Hematopoietic multipotent progenitor cell (in vitro differentiated cells): ENCODE results near the gene EML1. TPM values are rescaled to one million over a fixed set of nuclear protein-coding genes. Genes with fewer than 3 reads are reported as not detected.

Source experiments
- DNase-seq, 3 donors: peaks; one replicate each; pipeline ENCODE4 v3.0.0-alpha.2; 2011 to 2015; ENCODE audit warnings: low read depth in 2 of 3, low spot score in 2 of 3
- total RNA-seq: library from RNA; depleted of rRNA; stranded (reverse); fragments of >200 nt; gene quantifications from one replicate; pipeline ENCODE4 v1.2.3, GENCODE V29; 2012

EML1 gene
- total RNA-seq, 1 donor, result under 0.01 TPM

GRCh38 chr14:99821519-99822508 is 28.6 kb downstream of the EML1 start:
- peak in 2 of 3 donors; percentile 25 to 56 for DNase-seq

GRCh38 chr14:99822800-99823455 is 29.7 kb downstream of the EML1 start:
- no peak for DNase-seq

GRCh38 chr14:99824776-99825175 is 31.6 kb downstream of the EML1 start:
- DNase-seq, result no peak

GRCh38 chr14:99829450-99829849 is 36.2 kb downstream of the EML1 start:
- DNase-seq, result no peak

GRCh38 chr14:99831303-99831702 is 38.1 kb downstream of the EML1 start:
- no peak for DNase-seq

GRCh38 chr14:99831903-99832685 is 38.9 kb downstream of the EML1 start:
- DNase-seq, result no peak

GRCh38 chr14:99837822-99838221 is 44.6 kb downstream of the EML1 start:
- DNase-seq, result no peak

GRCh38 chr14:99838639-99839134 is 45.5 kb downstream of the EML1 start:
- no peak for DNase-seq

- no peak for DNase-seq
Observed at GRCh38 chr14:99839696-99840095, 46.5 kb downstream of the EML1 start.

- no peak for DNase-seq
Observed at GRCh38 chr14:99840265-99840664, 47.1 kb downstream of the EML1 start.

- DNase-seq, result no peak
Observed at GRCh38 chr14:99840774-99841305, 47.6 kb downstream of the EML1 start.

- DNase-seq, result no peak
Observed at GRCh38 chr14:99841436-99842071, 48.3 kb downstream of the EML1 start.

- DNase-seq, result no peak
Observed at GRCh38 chr14:99842141-99842540, 48.9 kb downstream of the EML1 start.

- no peak for DNase-seq
Observed at GRCh38 chr14:99846808-99847207, 53.6 kb downstream of the EML1 start.

- no peak for DNase-seq
Observed at GRCh38 chr14:99850709-99851108, 57.5 kb downstream of the EML1 start.

GRCh38 chr14:99852578-99852977 is 59.4 kb downstream of the EML1 start:
- DNase-seq, result no peak

- no peak for DNase-seq
Observed at GRCh38 chr14:99853206-99853605, 60.0 kb downstream of the EML1 start.

- DNase-seq, result no peak
Observed at GRCh38 chr14:99854831-99855230, 61.6 kb downstream of the EML1 start.

- DNase-seq, result no peak
Observed at GRCh38 chr14:99855271-99855670, 62.1 kb downstream of the EML1 start.

- DNase-seq, result no peak
Observed at GRCh38 chr14:99857551-99857950, 64.3 kb downstream of the EML1 start.
